MM.1S (cell line): ENCODE data around the gene MRPL28.

Source experiments
- EZH2phosphoT487 ChIP-seq: fragments of 300-600 bp; sonication (generic); IDR thresholded peaks from 2 replicates; pipeline ENCODE4 v1.6.1; 2018; ENCODE audit warnings: antibody characterized with exemption, low read length
- TF ChIP-seq, protein P1 (sequence below): fragments of 300-600 bp; sonication (generic); IDR thresholded peaks from 2 replicates; pipeline ENCODE4 v1.5.1; 2016; ENCODE audit warnings: antibody characterized with exemption, low read length, mixed read lengths

DNA sequence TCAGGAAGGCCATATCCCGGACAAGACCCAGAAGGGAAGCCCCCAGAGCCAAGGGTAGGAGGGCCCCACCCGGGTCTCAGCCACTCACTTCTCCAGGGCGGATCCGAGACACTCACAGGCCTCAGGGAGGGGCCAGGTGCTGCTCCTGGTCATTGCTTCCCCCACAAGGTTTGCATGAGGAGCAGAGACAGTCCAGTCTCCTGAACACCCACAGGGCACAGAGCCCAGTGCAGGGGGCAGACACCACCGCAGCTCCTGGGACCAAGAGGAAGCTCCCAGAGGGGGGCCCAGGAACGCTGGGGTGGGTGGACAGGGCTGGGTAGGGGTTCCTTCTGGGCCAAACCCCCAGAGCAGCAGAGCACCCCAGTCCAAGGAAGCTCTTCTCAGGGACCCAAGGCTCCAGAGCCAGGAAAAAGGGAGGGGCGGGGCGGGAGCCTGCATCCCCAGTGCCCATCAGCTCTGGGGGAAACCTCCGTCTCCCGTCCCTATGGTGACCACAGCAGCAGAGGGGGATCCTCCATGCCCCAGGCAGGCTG is 709 bp upstream of the MRPL28 start:
- TF ChIP-seq EZH2phosphoT487: no peak
- TF ChIP-seq, protein P1, sequence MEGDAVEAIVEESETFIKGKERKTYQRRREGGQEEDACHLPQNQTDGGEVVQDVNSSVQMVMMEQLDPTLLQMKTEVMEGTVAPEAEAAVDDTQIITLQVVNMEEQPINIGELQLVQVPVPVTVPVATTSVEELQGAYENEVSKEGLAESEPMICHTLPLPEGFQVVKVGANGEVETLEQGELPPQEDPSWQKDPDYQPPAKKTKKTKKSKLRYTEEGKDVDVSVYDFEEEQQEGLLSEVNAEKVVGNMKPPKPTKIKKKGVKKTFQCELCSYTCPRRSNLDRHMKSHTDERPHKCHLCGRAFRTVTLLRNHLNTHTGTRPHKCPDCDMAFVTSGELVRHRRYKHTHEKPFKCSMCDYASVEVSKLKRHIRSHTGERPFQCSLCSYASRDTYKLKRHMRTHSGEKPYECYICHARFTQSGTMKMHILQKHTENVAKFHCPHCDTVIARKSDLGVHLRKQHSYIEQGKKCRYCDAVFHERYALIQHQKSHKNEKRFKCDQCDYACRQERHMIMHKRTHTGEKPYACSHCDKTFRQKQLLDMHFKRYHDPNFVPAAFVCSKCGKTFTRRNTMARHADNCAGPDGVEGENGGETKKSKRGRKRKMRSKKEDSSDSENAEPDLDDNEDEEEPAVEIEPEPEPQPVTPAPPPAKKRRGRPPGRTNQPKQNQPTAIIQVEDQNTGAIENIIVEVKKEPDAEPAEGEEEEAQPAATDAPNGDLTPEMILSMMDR: no peak
